MCF 10A (cell line): Measurements from ENCODE around the gene ZBTB7A. TPM values are rescaled to one million over a fixed set of nuclear protein-coding genes. Genes with fewer than 3 reads are reported as not detected.

Experiments
- BruUV-seq: library from RNA; stranded (reverse); fragments of 400-500 nt; replicated peaks from 2 replicates; lab custom pipeline; 2021; lab: Mats Ljungman, UMichigan
- CTCF ChIA-PET: fragments of 300-600 bp; sonication (Branson Sonifier 250); formaldehyde crosslinking; extraction: SDS; loops from one replicate; lab custom pipeline; 2021; ENCODE audit warnings: antibody characterized with exemption, inconsistent platforms; lab: Yijun Ruan, JAX
- POLR2A ChIA-PET: fragments of 300-600, 350-650 bp; sonication (Branson Sonifier 250); formaldehyde crosslinking; extraction: SDS; loops from one replicate; lab custom pipeline; 2020; ENCODE audit warnings: antibody characterized with exemption, inconsistent platforms; lab: Yijun Ruan, JAX
- DNase-seq: peaks from one replicate; pipeline ENCODE4 v3.0.0-alpha.2; 2018; ENCODE audit not compliant: unreplicated experiment
- H3K27ac Mint-ChIP-seq: one replicate; pipeline ENCODE4 v1.8.0; 2022; ENCODE audit warnings: mild to moderate bottlenecking, low read depth, mixed read lengths; ENCODE audit not compliant: unreplicated experiment
- H3K27me3 Mint-ChIP-seq: one replicate; pipeline ENCODE4 v1.8.0; 2022; ENCODE audit warnings: mixed read lengths; ENCODE audit not compliant: insufficient read depth, unreplicated experiment
- H3K36me3 Mint-ChIP-seq: one replicate; pipeline ENCODE4 v1.8.0; 2022; ENCODE audit warnings: mild to moderate bottlenecking, moderate library complexity, mixed read lengths; ENCODE audit not compliant: insufficient read depth, unreplicated experiment
- H3K4me1 Mint-ChIP-seq: one replicate; pipeline ENCODE4 v1.8.0; 2022; ENCODE audit warnings: mixed read lengths; ENCODE audit not compliant: insufficient read depth, unreplicated experiment
- H3K4me3 Mint-ChIP-seq: one replicate; pipeline ENCODE4 v1.8.0; 2022; ENCODE audit warnings: mild to moderate bottlenecking, moderate library complexity, mixed read lengths; ENCODE audit not compliant: unreplicated experiment
- H3K9me3 Mint-ChIP-seq: one replicate; pipeline ENCODE4 v1.8.0; 2022; ENCODE audit warnings: mixed read lengths; ENCODE audit not compliant: unreplicated experiment
- CTCF ChIP-seq: fragments of 200-600 bp; IDR thresholded peaks from one replicate; pipeline ENCODE4 v1.8.0; 2022; ENCODE audit warnings: antibody characterized with exemption, mild to moderate bottlenecking; ENCODE audit not compliant: unreplicated experiment
- intact Hi-C: fragments of 100-400 bp; cut with micrococcal nuclease; formaldehyde crosslinking; loops from 2 replicates; pipeline ENCODE4 v1.14.1; 2022
- total RNA-seq: library from RNA; stranded (reverse); gene quantifications from 2 replicates; pipeline ENCODE4 v1.2.3, GENCODE V29; 2022

The ZBTB7A gene
- total RNA-seq, 1 experiment from 2014 or later, result 35.1 TPM

- DNase-seq, result no peak
- intact Hi-C loops, result no loop called here
- H3K27me3 Mint-ChIP-seq, result no peaks in the 10 kb centered on the region
- POLR2A ChIA-PET, result no interaction called here
- no peak overlapping the region for H3K4me3 Mint-ChIP-seq
- H3K4me1 Mint-ChIP-seq, result no peaks in the 10 kb centered on the region
- no peak for TF ChIP-seq CTCF
- H3K27ac Mint-ChIP-seq, result no peak overlapping the region
- BruUV-seq, result no TSS peak
- H3K9me3 Mint-ChIP-seq, result no peaks in the 10 kb centered on the region
- CTCF ChIA-PET, result interaction anchor here (0.6 kb wide), 1 partner anchor 10 kb away, joined by 3 read pairs; no protein-coding TSS in a partner anchor
- H3K36me3 Mint-ChIP-seq, result peaks cover 77% of the 10 kb centered on the region
Observed at GRCh38 chr19:4042731-4043082, 24.0 kb downstream of the ZBTB7A start.

DNA sequence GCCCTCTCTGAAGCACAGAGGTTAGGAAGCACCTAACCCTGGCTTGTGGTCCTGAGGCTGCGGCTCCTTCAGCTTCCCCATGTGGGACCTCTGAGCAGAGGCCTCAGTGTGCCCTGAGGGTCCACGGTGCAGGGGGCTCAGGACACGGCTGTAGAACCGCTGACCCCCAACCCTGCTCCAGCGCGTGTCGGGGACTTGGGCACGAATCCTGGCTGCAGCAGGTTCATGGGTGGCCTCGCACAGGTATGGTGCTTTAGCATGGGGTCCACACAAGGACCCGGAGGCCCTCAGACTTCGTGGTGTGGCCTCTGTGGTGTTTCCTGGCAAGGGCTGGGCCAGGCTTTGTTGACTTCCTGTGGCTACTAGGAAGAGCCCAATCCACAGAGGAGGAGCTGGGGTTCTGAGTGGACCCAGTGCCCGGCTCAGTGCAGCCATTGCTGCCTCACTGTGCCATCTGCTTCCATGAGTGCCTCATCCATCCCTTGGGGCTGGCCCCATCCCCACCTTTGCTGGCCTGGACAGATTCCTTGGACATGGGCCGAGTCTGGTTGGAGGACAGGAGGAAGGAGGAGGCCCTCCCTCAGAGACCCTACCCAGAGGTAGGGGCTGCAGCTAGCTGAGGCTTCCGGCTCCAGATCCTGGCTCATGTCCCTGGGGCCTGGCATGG, 24.5 kb downstream of the ZBTB7A start:
- H3K9me3 Mint-ChIP-seq, result no peaks in the 10 kb centered on the region
- BruUV-seq, result no TSS peak
- POLR2A ChIA-PET, result interaction anchor here (1.5 kb wide), 1 partner anchor 10 kb away, joined by 4 read pairs; no protein-coding TSS in a partner anchor
- H3K27ac Mint-ChIP-seq, result no peak overlapping the region
- no peak for DNase-seq
- no peaks in the 10 kb centered on the region for H3K27me3 Mint-ChIP-seq
- CTCF ChIA-PET, result interaction anchor here (0.7 kb wide), 2 partner anchors 192 to 425 kb away, joined by 3 read pairs; no protein-coding TSS in a partner anchor
- intact Hi-C loops, result no loop called here
- no peak overlapping the region for H3K4me3 Mint-ChIP-seq
- no peaks in the 10 kb centered on the region for H3K4me1 Mint-ChIP-seq
- TF ChIP-seq CTCF, result no peak
- peaks cover 75% of the 10 kb centered on the region for H3K36me3 Mint-ChIP-seq

DNA sequence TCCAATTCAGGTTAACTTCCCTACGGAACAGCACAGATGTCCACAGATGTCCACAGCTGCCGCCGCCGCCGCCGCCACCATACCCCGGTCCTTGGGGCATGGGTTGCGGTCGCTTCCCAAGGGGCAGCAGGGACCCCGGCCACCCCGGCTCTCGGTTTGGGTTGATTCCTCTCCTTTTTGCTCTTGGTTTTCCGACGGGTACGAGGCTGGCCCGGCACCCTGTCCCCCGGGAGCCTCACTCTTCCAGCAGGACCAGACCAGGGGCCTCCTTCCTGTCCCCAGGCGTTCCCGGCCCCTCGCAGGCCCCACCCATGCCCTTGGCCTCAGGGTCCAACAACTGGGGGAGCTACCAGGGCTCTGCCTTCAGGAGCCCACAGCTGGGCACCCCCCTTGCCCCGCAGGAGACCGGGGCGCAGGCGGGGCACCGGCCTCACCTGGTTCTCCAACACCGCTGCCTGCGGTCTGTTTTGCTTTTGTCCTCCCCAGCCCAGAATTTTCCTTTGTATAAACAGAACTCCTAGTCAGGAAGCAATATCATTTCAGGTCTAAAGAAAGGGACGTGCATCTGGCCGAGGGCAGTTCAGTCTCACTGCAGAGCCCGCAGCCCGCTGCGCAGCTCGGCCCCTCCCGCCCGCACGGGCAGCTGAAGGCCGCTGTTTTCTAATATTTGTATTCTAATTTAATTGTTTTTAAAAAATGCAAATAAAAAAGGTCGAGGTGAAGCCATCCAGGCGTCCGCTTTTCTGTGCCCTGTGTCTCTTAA, 27.9 kb downstream of the ZBTB7A start:
- intact Hi-C loops, result no loop called here
- ChIA-PET POLR2A (no interaction called here), CTCF (no interaction called here)
- TSS peak; percentile 17 for BruUV-seq
- DNase-seq, result no peak
- Mint-ChIP-seq H3K4me1 (no peaks in the 10 kb centered on the region), H3K27ac (no peak overlapping the region), H3K9me3 (no peaks in the 10 kb centered on the region), H3K36me3 (peaks cover 43% of the 10 kb centered on the region), H3K4me3 (no peak overlapping the region), H3K27me3 (no peaks in the 10 kb centered on the region)
- TF ChIP-seq CTCF, result no peak

DNA sequence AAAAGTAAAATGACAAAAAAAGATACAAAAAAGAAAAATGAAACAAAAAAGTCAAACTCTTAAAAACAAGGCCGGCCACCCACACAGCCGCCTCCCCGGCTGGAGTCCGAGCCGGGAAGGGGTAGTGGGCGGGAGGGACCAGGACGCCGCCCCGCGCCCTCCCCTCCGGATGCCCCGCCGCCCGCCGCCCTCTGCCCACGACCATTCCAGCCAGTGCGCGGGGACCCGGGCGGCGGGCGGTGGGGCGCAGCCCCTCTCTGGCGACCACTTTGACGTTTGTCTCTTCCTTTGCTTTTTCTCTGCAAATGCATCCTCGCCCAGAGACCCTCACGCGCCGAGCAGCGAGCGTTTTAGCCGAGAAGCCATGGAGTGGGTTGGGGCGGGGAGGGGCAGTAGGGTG, 28.6 kb downstream of the ZBTB7A start:
- Mint-ChIP-seq H3K4me3 (no peak overlapping the region), H3K27me3 (no peaks in the 10 kb centered on the region), H3K9me3 (no peaks in the 10 kb centered on the region), H3K27ac (no peak overlapping the region), H3K36me3 (peaks cover 43% of the 10 kb centered on the region), H3K4me1 (no peaks in the 10 kb centered on the region)
- TF ChIP-seq CTCF, result no peak
- ChIA-PET CTCF (no interaction called here), POLR2A (no interaction called here)
- no TSS peak for BruUV-seq
- no peak for DNase-seq
- intact Hi-C loops, result no loop called here
